Thymus (tissue), 11 donors: ENCODE results near the gene SLC30A7. TPM values are rescaled to one million over a fixed set of nuclear protein-coding genes. Genes with fewer than 3 reads are reported as not detected.
"Not testable (repeated sequence)": the region's sequence is repeated elsewhere in the genome, so short reads cannot be mapped to it uniquely, and the experiment has no call there.

Source experiments
- DNase-seq, 9 donors: peaks; one replicate each; pipeline ENCODE4 v3.0.0-alpha.2; 2013; ENCODE audit warnings: low spot score in 9 of 9, low read depth in 6 of 9, missing footprints in 1 of 9
- H3K27ac ChIP-seq, 2 donors: one replicate each; pipeline ENCODE4 v1.5.1; 2013; ENCODE audit warnings: control low read depth in 1 of 2, low read depth in 1 of 2, low read length in 1 of 2, mild to moderate bottlenecking in 1 of 2, moderate library complexity in 1 of 2
- H3K27me3 ChIP-seq, 2 donors: one replicate each; pipeline ENCODE4 v1.5.1; 2013; ENCODE audit warnings: low read length in 1 of 2; ENCODE audit not compliant: control insufficient read depth in 2 of 2, insufficient read depth in 1 of 2
- H3K36me3 ChIP-seq, 2 donors: one replicate each; pipeline ENCODE4 v1.5.1; 2013; ENCODE audit warnings: low read length in 1 of 2, mild to moderate bottlenecking in 1 of 2, moderate library complexity in 1 of 2; ENCODE audit not compliant: control insufficient read depth in 2 of 2, insufficient read depth in 2 of 2
- H3K4me1 ChIP-seq, 2 donors: one replicate each; pipeline ENCODE4 v1.5.1; 2013; ENCODE audit warnings: low read length in 2 of 2; ENCODE audit not compliant: control insufficient read depth in 2 of 2, insufficient read depth in 2 of 2
- H3K4me3 ChIP-seq, 2 donors: one replicate each; pipeline ENCODE4 v1.5.1; 2013; ENCODE audit warnings: low read length in 2 of 2, control low read depth in 1 of 2, mild to moderate bottlenecking in 1 of 2
- H3K9me3 ChIP-seq, 2 donors: one replicate each; pipeline ENCODE4 v1.5.1; 2013; ENCODE audit warnings: low read length in 1 of 2, mild to moderate bottlenecking in 1 of 2; ENCODE audit not compliant: control insufficient read depth in 2 of 2, insufficient read depth in 1 of 2
- WGBS: extraction: QIAGEN DNeasy Blood & Tissue Kit; methylation state at CpG from one replicate; pipeline ENCODE4 v1.1.7; 2013; 5-methylcytosine and 5-hydroxymethylcytosine counted together
- polyA plus RNA-seq: library from polyadenylated mRNA; stranded (reverse); fragments of 200-250 nt; gene quantifications from one replicate; pipeline ENCODE4 v1.2.3, GENCODE V29; 2013
- total RNA-seq: library from RNA; stranded (reverse); fragments of 120-200 nt; gene quantifications from one replicate; pipeline ENCODE4 v1.2.4, GENCODE V29; 2013
- donor health status: healthy.

The SLC30A7 gene
- total and polyA plus RNA-seq, 2 donors = 9.8 to 19.4 TPM

DNA sequence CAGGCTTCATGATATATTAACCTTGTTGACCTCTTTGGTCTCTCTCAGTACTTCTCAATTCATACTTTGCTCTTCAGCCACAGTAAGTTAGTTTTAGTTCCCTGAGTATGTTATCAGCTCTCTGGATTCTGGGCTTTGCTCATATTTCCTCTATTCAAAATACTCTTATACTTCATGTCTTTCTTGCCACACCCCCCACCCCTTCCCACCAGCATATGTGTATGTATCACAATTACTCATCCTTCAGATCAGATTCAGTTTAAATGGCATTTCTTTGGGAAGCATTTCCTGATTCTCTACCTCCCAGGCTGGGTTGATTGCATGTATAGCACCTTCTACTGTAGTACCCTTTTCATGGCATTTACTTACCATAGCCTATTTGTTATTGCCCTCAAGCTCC is 28.3 kb downstream of the SLC30A7 start:
- no peak for DNase-seq
- peaks cover 17 to 30% of the 10 kb centered on the region in 2 donors for H3K4me1 ChIP-seq

DNA sequence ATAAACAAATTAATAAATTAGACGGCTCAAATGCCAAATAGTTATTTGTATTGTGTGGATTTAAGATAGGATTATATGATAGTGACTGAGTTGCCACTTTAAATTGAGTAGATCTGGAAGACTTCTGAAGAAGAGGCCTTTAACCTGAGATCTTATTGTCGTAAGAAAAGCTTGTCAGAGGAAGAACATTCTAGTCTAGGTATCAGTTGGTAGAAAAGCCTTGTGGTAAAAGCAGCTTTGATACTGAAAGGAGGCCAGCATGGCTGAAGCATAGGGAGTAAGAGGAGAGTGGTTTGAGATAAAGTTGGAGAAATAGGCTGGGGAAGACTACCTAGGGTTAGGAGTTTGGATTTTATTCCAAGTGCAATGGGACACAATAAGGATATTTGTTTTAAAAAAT is 29.1 kb downstream of the SLC30A7 start:
- Histone ChIP-seq H3K27me3 (no peaks in the 10 kb centered on the region), H3K9me3 (peaks cover 0 to 3% of the 10 kb centered on the region in 2 donors), H3K4me3 (no peak overlapping the region), H3K4me1 (peaks cover 17 to 30% of the 10 kb centered on the region in 2 donors), H3K27ac (peak overlapping the region; percentile 3 to 89), H3K36me3 (peaks cover 0 to 25% of the 10 kb centered on the region in 2 donors)
- DNase-seq = peak in 2 of 9 donors; percentile 46 to 73
- WGBS = 83% methylated on average over 2 of the region's 2 CpGs

More for the DNA sequence above, 28.3 kb downstream of the SLC30A7 start:
- H3K27ac ChIP-seq = peak overlapping the region in 1 of 2 donors; percentile 36
- H3K4me3 ChIP-seq = no peak overlapping the region
- peaks cover 0 to 3% of the 10 kb centered on the region in 2 donors for H3K9me3 ChIP-seq
- no peaks in the 10 kb centered on the region for H3K27me3 ChIP-seq
- H3K36me3 ChIP-seq = peaks cover 0 to 30% of the 10 kb centered on the region in 2 donors

DNA sequence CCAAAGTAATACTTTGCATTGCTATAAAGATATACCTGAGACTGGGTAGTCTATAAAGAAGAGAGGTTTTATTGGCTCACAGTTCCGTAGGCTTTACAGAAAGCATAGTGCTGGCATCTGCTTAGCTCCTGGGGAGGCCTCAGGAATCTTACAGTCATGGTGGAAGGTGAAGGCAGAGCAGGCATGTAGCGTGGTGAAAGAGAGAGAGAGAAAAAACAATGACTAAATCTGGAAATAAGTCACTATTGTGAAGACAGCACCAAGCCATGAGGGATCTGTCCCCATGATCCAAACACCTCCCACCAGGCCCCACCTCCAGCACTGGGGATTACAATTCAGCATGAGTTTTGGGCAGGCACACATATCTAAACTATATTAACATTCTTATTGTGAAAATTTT is 30.4 kb downstream of the SLC30A7 start:
- no peak overlapping the region for H3K4me3 ChIP-seq
- peaks cover 0 to 25% of the 10 kb centered on the region in 2 donors for H3K36me3 ChIP-seq
- H3K4me1 ChIP-seq = peaks cover 17 to 30% of the 10 kb centered on the region in 2 donors
- DNase-seq = no peak
- peaks cover 0 to 3% of the 10 kb centered on the region in 2 donors for H3K9me3 ChIP-seq
- no peaks in the 10 kb centered on the region for H3K27me3 ChIP-seq
- peak overlapping the region in 1 of 2 donors; percentile 89 for H3K27ac ChIP-seq
- 99% methylated on average over 2 of the region's 2 CpGs for WGBS

DNA sequence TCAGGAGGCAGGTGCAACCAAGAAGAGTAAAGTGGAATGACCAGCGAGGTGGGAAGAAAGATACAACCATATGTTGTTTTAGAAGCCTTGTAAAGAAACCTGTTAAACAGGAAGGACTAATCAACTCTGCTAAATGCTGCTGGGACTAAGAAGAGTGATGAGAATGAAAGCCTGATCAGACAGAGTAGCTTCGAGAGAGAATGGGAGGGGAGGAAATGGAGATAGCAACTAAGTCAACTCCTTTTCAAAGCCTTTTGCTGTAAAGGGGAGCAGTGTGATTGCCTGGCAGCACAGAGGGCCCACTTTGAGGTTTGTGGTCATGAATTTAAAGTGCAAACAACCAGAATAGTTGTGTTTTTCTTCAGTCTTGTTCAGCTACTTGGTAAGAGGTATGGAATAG is 31.4 kb downstream of the SLC30A7 start:
- 27% methylated on average over 2 of the region's 2 CpGs for WGBS
- peak; percentile 58 to 94 (median 82) for DNase-seq
- peaks cover 0 to 22% of the 10 kb centered on the region in 2 donors for H3K36me3 ChIP-seq
- peak overlapping the region in 1 of 2 donors; percentile 28 for H3K4me3 ChIP-seq
- H3K9me3 ChIP-seq = peaks cover 0 to 3% of the 10 kb centered on the region in 2 donors
- H3K27me3 ChIP-seq = no peaks in the 10 kb centered on the region
- peaks cover 17 to 30% of the 10 kb centered on the region in 2 donors for H3K4me1 ChIP-seq
- peak overlapping the region; percentile 89 to 95 for H3K27ac ChIP-seq

DNA sequence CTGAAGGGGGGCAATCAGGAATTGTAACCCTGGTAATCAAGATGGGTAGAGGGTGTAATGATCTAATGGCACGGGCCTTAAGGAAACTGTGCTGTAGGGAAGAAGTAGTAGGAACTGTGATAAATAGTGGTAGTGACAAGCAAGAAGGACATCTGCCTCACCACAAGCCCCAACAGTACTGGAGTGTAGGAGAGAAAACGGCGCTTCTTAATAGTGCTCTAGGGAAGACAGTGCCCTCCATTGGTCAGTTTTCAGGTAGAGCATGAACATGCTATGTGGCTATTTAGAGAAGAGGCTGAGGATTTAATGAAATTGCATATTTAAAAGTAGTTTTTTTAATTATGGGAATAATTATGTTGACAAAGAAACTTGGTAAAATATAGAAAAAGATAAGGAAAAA is 32.2 kb downstream of the SLC30A7 start:
- peaks cover 0 to 19% of the 10 kb centered on the region in 2 donors for H3K36me3 ChIP-seq
- peak overlapping the region; percentile 85 to 89 for H3K27ac ChIP-seq
- DNase-seq = peak in 1 of 9 donors; percentile 58
- peaks cover 17 to 30% of the 10 kb centered on the region in 2 donors for H3K4me1 ChIP-seq
- WGBS = 69% methylated on average over 3 of the region's 3 CpGs
- peaks cover 0 to 3% of the 10 kb centered on the region in 2 donors for H3K9me3 ChIP-seq
- H3K27me3 ChIP-seq = no peaks in the 10 kb centered on the region
- peak overlapping the region in 1 of 2 donors; percentile 28 for H3K4me3 ChIP-seq

DNA sequence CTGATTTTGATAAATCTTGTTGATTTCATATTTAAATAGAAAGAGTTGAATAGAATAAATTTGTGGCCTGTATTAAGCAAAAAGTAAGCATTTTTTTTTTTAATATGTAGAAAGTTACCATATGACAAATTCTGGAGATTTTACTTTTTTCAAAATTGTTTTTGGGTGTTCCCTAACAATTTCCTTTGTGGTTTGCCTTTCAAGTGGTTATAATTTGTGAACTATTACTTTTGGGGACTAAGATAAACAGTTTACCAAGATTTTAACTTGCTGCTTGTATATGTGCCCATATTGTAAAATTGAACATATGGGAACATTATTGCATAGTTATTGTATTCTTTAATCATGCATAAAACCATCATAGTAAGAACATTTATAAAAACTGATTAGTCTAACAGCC is 34.6 kb downstream of the SLC30A7 start:
- peak in 1 of 9 donors; percentile 60 for DNase-seq
- Histone ChIP-seq H3K36me3 (peaks cover 0 to 6% of the 10 kb centered on the region in 2 donors), H3K4me1 (peaks cover 14 to 21% of the 10 kb centered on the region in 2 donors), H3K4me3 (no peak overlapping the region), H3K27ac (no peak overlapping the region), H3K9me3 (peaks cover 0 to 3% of the 10 kb centered on the region in 2 donors), H3K27me3 (no peaks in the 10 kb centered on the region)

DNA sequence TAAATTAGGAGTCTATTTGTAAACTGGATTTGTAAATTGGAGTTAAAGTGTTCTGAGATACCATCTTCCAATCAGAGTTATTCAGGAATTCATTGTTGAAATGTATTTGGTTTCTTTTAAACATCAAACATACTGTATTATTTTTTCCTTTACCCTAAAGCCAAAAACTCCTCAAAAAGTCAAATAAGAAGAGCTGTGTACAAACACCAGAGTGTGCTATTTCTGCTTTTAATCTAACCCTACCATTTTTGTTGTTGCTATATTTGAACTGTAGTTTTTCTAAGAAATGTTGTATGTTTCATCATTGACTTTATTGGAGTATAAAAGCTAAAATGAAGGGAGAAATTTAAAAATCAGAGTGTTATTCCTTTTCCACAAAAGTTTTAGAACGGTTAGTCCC is 35.8 kb downstream of the SLC30A7 start:
- no peak overlapping the region for H3K4me3 ChIP-seq
- no peaks in the 10 kb centered on the region for H3K9me3 ChIP-seq
- H3K27ac ChIP-seq = no peak overlapping the region
- peaks cover 0 to 8% of the 10 kb centered on the region in 2 donors for H3K36me3 ChIP-seq
- WGBS = 100% methylated on average over 1 of the region's 1 CpG
- H3K4me1 ChIP-seq = peaks cover 13 to 15% of the 10 kb centered on the region in 2 donors
- no peaks in the 10 kb centered on the region for H3K27me3 ChIP-seq
- DNase-seq = peak in 1 of 9 donors; percentile 32

DNA sequence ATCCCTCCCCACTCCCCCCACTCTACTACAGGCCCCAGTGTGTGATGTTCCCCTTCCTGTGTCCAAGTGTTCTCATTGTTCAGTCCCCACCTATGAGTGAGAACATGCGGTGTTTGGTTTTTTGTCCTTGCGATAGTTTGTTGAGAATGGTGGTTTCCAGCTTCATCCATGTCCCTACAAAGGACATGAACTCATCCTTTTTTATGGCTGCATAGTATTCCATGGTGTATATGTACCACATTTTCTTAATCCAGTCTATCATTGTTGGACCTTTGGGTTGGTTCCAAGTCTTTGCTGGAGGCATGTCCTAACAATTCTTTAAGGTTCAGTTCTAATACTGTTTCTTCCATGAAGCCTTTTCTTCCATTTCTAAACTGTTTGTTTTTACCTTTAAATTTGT is 37.7 kb downstream of the SLC30A7 start:
- H3K4me1 ChIP-seq, DNase-seq, H3K27me3 ChIP-seq, H3K4me3 ChIP-seq, H3K27ac ChIP-seq, H3K9me3 ChIP-seq: not testable (repeated sequence)
- 100% methylated on average over 2 of the region's 2 CpGs for WGBS
- H3K36me3 ChIP-seq = peaks cover 0 to 13% of the 10 kb centered on the region in 2 donors

DNA sequence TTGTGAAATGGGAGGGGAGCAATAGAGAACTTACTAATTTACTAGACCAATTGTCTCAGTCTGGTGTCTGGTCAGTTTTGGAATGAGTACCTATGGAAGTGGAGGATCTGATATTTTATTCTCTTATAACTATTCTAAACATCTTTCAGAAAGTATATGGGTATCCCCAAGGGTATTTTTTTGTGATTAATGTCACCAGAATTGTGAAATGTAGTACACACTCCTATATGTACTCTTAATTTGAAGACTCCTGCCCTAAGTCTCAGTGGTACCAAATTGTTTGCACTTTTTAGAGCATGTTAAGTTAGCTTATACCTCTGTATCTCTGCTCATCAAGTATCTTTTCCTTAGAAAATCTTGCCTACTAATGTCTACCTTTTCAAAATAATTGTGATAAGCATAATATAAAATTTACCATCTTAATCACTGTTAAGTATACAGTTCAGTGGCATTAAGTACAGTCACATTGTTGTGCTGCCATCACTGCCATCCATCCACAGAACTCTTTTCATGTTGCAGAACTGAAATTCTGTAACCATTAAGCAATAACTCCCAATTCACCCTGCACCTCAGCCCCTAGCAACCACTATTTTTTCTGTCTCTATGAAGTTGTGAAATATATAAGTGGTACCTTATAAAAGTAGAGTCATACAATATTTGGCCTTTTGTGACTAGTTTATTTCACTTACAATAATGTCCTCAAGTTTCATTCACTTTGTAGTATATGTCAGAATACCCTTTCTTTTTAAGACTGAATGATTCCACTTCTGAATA is 40.5 kb downstream of the SLC30A7 start:
- Histone ChIP-seq H3K9me3 (no peaks in the 10 kb centered on the region), H3K4me1 (no peaks in the 10 kb centered on the region), H3K4me3 (no peak overlapping the region), H3K27me3 (no peaks in the 10 kb centered on the region), H3K27ac (no peak overlapping the region), H3K36me3 (peaks cover 6 to 23% of the 10 kb centered on the region in 2 donors)
- DNase-seq = no peak
